Trophoblast cell (in vitro differentiated cells and primary cell): ENCODE measurements around the gene ERBB4.

Experiments
- DNase-seq, 2 donors: peaks; one replicate each; pipeline ENCODE4 v3.0.0-alpha.2; 2016
- H2AFZ ChIP-seq: 2 replicates; pipeline ENCODE4 v1.6.1; 2013; ENCODE audit warnings: low read length, moderate library complexity, mild to moderate bottlenecking; ENCODE audit not compliant: insufficient read depth, poor library complexity
- H2AK5ac ChIP-seq: 2 replicates; pipeline ENCODE4 v1.6.1; 2013; ENCODE audit warnings: mild to moderate bottlenecking, low read length
- H2BK120ac ChIP-seq: 2 replicates; pipeline ENCODE4 v1.6.1; 2013; ENCODE audit warnings: low read length, mild to moderate bottlenecking, moderate library complexity; ENCODE audit not compliant: insufficient read depth, poor library complexity
- H2BK12ac ChIP-seq: 2 replicates; pipeline ENCODE4 v1.6.1; 2013; ENCODE audit warnings: mild to moderate bottlenecking, low read length, moderate library complexity
- H2BK5ac ChIP-seq: 2 replicates; pipeline ENCODE4 v1.6.1; 2013; ENCODE audit warnings: low read length, low read depth, moderate library complexity, mild to moderate bottlenecking; ENCODE audit not compliant: poor library complexity
- H3K14ac ChIP-seq: 2 replicates; pipeline ENCODE4 v1.6.1; 2013; ENCODE audit warnings: mild to moderate bottlenecking, low read length
- H3K18ac ChIP-seq: 2 replicates; pipeline ENCODE4 v1.6.1; 2013; ENCODE audit warnings: mild to moderate bottlenecking, low read length
- H3K23ac ChIP-seq: 2 replicates; pipeline ENCODE4 v1.6.1; 2013; ENCODE audit warnings: low read length
- H3K27ac ChIP-seq: 2 replicates; pipeline ENCODE4 v1.5.1; 2013; ENCODE audit warnings: low read depth, mild to moderate bottlenecking, inconsistent platforms, low read length, moderate library complexity
- H3K27me3 ChIP-seq: 2 replicates; pipeline ENCODE4 v1.6.1; 2013; ENCODE audit warnings: inconsistent platforms, mild to moderate bottlenecking, low read length, moderate library complexity; ENCODE audit not compliant: insufficient read depth
- H3K36me3 ChIP-seq, 2 experiments: 1 replicate in 1 of 2; 2 replicates in 1 of 2; pipeline ENCODE4 v1.6.1; 2013; ENCODE audit warnings: low read length in 2 of 2, mild to moderate bottlenecking in 2 of 2, moderate library complexity in 1 of 2; ENCODE audit not compliant: insufficient read depth in 2 of 2, control insufficient read depth in 1 of 2
- H3K4ac ChIP-seq: 2 replicates; pipeline ENCODE4 v1.6.1; 2013; ENCODE audit warnings: low read depth, mild to moderate bottlenecking, low read length, moderate library complexity
- H3K4me1 ChIP-seq, 2 experiments: 1 replicate in 1 of 2; 2 replicates in 1 of 2; pipeline ENCODE4 v1.6.1; 2013; ENCODE audit warnings: low read length in 2 of 2, mild to moderate bottlenecking in 2 of 2, moderate library complexity in 1 of 2; ENCODE audit not compliant: insufficient read depth in 2 of 2, control insufficient read depth in 1 of 2
- H3K4me2 ChIP-seq: 2 replicates; pipeline ENCODE4 v1.6.1; 2013; ENCODE audit warnings: inconsistent platforms, mild to moderate bottlenecking, low read length, moderate library complexity
- H3K4me3 ChIP-seq: 2 replicates; pipeline ENCODE4 v1.5.1; 2013; ENCODE audit warnings: mild to moderate bottlenecking, low read depth, low read length, inconsistent platforms
- H3K79me1 ChIP-seq: one replicate; pipeline ENCODE4 v1.6.1; 2013; ENCODE audit warnings: low read length
- H3K79me2 ChIP-seq: 2 replicates; pipeline ENCODE4 v1.6.1; 2013; ENCODE audit warnings: low read length, mild to moderate bottlenecking; ENCODE audit not compliant: control insufficient read depth, insufficient read depth, poor library complexity
- H3K9ac ChIP-seq: 2 replicates; pipeline ENCODE4 v1.6.1; 2013; ENCODE audit warnings: mild to moderate bottlenecking, low read length
- H3K9me3 ChIP-seq: 2 replicates; pipeline ENCODE4 v1.6.1; 2013; ENCODE audit warnings: low read depth, mild to moderate bottlenecking, control low read depth, inconsistent platforms, low read length; ENCODE audit not compliant: insufficient read depth
- H4K12ac ChIP-seq: 2 replicates; pipeline ENCODE4 v1.6.1; 2013; ENCODE audit warnings: low read depth, mild to moderate bottlenecking, low read length, moderate library complexity
- H4K8ac ChIP-seq: 2 replicates; pipeline ENCODE4 v1.6.1; 2013; ENCODE audit warnings: low read depth, mild to moderate bottlenecking, low read length, moderate library complexity
- H4K91ac ChIP-seq: one replicate; pipeline ENCODE4 v1.6.1; 2013; ENCODE audit warnings: low read depth, mild to moderate bottlenecking, low read length, moderate library complexity
- WGBS: extraction: QIAGEN DNeasy Blood & Tissue Kit; methylation state at CpG from one replicate; pipeline ENCODE4 v1.1.7; 2013; ENCODE audit warnings: missing lambda C conversion rate; ENCODE audit not compliant: insufficient read length, insufficient coverage; ENCODE audit errors: extremely low coverage; 5-methylcytosine and 5-hydroxymethylcytosine counted together

ERBB4 gene

DNA sequence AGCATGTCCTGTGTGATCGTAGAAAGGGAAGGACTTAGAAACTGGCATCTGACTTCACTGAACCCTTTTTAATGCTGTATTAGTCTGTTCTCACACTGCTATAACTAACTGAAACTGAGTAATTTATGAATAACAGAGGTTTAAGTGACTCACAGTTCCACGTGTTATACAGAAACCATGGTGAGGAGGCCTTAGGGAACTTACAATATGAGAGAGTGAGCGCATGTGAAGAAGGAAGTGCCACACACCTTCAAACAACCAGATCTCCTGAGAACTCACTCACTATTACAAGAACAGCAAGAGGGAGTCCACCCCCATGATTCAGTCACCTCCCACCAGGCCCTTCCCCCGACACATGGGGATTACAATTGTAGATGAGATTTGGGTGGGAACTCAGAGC is 1170.9 kb downstream of the ERBB4 start:
- no peaks in the 10 kb centered on the region for H3K9me3 ChIP-seq
- no peak overlapping the region for H2AFZ ChIP-seq
- H4K8ac ChIP-seq = no peak overlapping the region
- no peak overlapping the region for H2BK120ac ChIP-seq
- DNase-seq = no peak
- no peak overlapping the region for H2BK12ac ChIP-seq
- no peak overlapping the region for H3K18ac ChIP-seq
- no peak overlapping the region for H3K23ac ChIP-seq
- H3K4me1 ChIP-seq = no peaks in the 10 kb centered on the region
- H3K14ac ChIP-seq = no peak overlapping the region
- H2AK5ac ChIP-seq = no peak overlapping the region
- H3K79me2 ChIP-seq = no peaks in the 10 kb centered on the region
- H3K9ac ChIP-seq = no peak overlapping the region
- no peaks in the 10 kb centered on the region for H3K36me3 ChIP-seq
- H3K27me3 ChIP-seq = no peaks in the 10 kb centered on the region
- H2BK5ac ChIP-seq = no peak overlapping the region
- no peak overlapping the region for H4K12ac ChIP-seq
- no peak overlapping the region for H3K27ac ChIP-seq
- WGBS = no CpG with 5 or more reads among the region's 4 CpGs
- H4K91ac ChIP-seq = no peak overlapping the region
- no peak overlapping the region for H3K4ac ChIP-seq
- no peak overlapping the region for H3K4me2 ChIP-seq
- no peak overlapping the region for H3K4me3 ChIP-seq
- H3K79me1 ChIP-seq = no peaks in the 10 kb centered on the region

DNA sequence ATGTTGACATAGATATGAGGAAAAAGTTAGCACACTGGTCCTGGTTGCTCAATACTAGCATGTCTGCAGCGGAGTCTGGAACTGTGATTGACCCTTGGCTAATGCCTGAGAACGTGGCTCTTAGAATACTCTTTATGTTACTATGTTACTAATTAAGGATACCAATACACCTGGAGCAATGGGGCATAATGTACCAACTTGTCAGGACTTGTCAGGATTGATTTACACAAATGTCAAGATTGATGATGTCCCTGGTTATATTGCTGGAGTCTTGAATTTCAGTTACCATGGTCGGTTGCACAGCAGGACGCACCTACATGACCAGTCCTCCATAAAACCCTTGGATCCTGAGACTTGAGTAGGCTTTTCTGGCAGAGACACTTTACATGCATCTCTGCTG is 1171.3 kb downstream of the ERBB4 start:
- Histone ChIP-seq H3K4me3 (no peak overlapping the region), H3K4me1 (no peaks in the 10 kb centered on the region), H3K36me3 (no peaks in the 10 kb centered on the region), H3K9ac (no peak overlapping the region), H2AFZ (no peak overlapping the region), H4K91ac (no peak overlapping the region), H3K23ac (no peak overlapping the region), H2BK12ac (no peak overlapping the region), H2BK120ac (no peak overlapping the region), H2BK5ac (no peak overlapping the region), H4K12ac (no peak overlapping the region), H3K79me1 (no peaks in the 10 kb centered on the region), H3K27ac (no peak overlapping the region), H3K18ac (no peak overlapping the region), H3K4me2 (no peak overlapping the region), H3K9me3 (no peaks in the 10 kb centered on the region), H3K79me2 (no peaks in the 10 kb centered on the region), H3K14ac (no peak overlapping the region), H3K27me3 (no peaks in the 10 kb centered on the region), H4K8ac (no peak overlapping the region), H2AK5ac (no peak overlapping the region), H3K4ac (no peak overlapping the region)
- no peak for DNase-seq
- WGBS = no CpG with 5 or more reads among the region's 4 CpGs

DNA sequence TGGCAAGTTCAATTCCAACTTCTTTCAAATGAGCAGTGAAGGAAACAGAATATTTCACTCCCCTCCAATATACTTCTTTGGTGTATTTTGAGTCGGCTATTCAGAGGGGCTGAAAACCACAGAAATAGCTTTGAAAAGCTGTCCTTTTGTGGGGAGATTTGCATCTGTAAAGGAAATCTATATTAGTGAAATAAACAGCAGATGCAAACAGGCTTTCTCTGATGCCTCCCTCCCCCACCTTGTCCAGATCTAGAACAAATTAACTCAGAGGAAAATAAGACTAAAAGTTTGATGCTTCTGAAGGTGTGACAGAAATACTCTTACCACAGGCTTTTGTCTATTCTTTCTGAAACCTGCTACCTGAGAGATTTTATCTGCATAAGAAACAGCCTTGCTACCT is 1173.7 kb downstream of the ERBB4 start:
- no CpG with 5 or more reads among the region's 1 CpG for WGBS
- Histone ChIP-seq H3K4ac (no peak overlapping the region), H3K36me3 (no peaks in the 10 kb centered on the region), H3K79me2 (no peaks in the 10 kb centered on the region), H3K79me1 (no peaks in the 10 kb centered on the region), H3K4me3 (no peak overlapping the region), H2BK5ac (no peak overlapping the region), H3K9ac (no peak overlapping the region), H3K18ac (no peak overlapping the region), H4K8ac (no peak overlapping the region), H3K23ac (no peak overlapping the region), H3K27ac (no peak overlapping the region), H3K9me3 (no peaks in the 10 kb centered on the region), H3K4me2 (no peak overlapping the region), H2AK5ac (no peak overlapping the region), H2BK12ac (no peak overlapping the region), H2AFZ (no peak overlapping the region), H2BK120ac (no peak overlapping the region), H3K14ac (no peak overlapping the region), H3K4me1 (no peaks in the 10 kb centered on the region), H4K12ac (no peak overlapping the region), H4K91ac (no peak overlapping the region), H3K27me3 (no peaks in the 10 kb centered on the region)
- no peak for DNase-seq

DNA sequence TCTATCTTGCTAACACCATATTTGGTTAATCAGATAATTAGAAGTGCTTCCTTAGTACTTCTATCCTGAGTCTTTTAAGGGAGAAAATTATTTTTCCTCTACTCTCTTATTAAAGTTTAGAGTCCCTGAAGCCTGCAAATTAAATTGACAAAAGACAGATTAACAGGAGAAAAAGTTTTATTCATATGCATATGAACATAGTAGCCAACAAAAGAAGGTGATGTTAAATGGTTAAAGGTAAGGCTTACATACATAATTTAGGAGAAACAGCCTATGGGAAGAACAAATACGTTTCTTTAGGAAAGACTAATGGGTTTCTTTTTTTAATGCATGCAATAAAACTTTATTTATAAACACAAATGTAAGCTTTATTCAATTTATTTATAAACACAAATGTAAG is 1177.2 kb downstream of the ERBB4 start:
- H3K4me1 ChIP-seq = no peaks in the 10 kb centered on the region
- no CpG with 5 or more reads among the region's 1 CpG for WGBS
- H2BK12ac ChIP-seq = no peak overlapping the region

More for the DNA sequence above, 1177.2 kb downstream of the ERBB4 start:
- no peaks in the 10 kb centered on the region for H3K79me2 ChIP-seq
- no peaks in the 10 kb centered on the region for H3K9me3 ChIP-seq
- no peak overlapping the region for H3K23ac ChIP-seq
- H3K14ac ChIP-seq = no peak overlapping the region
- H3K27ac ChIP-seq = no peak overlapping the region
- no peak overlapping the region for H4K8ac ChIP-seq
- no peak overlapping the region for H2AFZ ChIP-seq
- H3K9ac ChIP-seq = no peak overlapping the region
- no peak overlapping the region for H3K4me3 ChIP-seq
- no peak overlapping the region for H2BK120ac ChIP-seq
- no peaks in the 10 kb centered on the region for H3K27me3 ChIP-seq
- H3K79me1 ChIP-seq = no peaks in the 10 kb centered on the region
- H3K36me3 ChIP-seq = no peaks in the 10 kb centered on the region
- no peak overlapping the region for H3K18ac ChIP-seq
- no peak overlapping the region for H3K4ac ChIP-seq
- H2BK5ac ChIP-seq = no peak overlapping the region
- H4K12ac ChIP-seq = no peak overlapping the region
- no peak overlapping the region for H2AK5ac ChIP-seq
- no peak overlapping the region for H4K91ac ChIP-seq
- no peak overlapping the region for H3K4me2 ChIP-seq
- DNase-seq = no peak
